Adrenal gland (tissue), 5 donors: ENCODE results near the gene FLRT1.

ENCODE experiments used
- POLR2A ChIP-seq, 2 donors: fragments of 450-650 bp; IDR thresholded peaks; one replicate each; pipeline ENCODE4 v1.6.1; 2017; ENCODE audit warnings: antibody characterized with exemption in 2 of 2, mild to moderate bottlenecking in 2 of 2, moderate library complexity in 1 of 2
- TF ChIP-seq, protein P1 (sequence below), 6 experiments: fragments of 450-650 bp in 4 of 6; fragments of 200-600 bp in 2 of 6; sonication (generic) in 1 of 6; IDR thresholded peaks; 1 replicate in 5 of 6; 2 replicates in 1 of 6; pipeline versions ENCODE4 v1.5.1 to v1.8.0; 2016 to 2021; ENCODE audit warnings: antibody characterized with exemption in 6 of 6, mild to moderate bottlenecking in 2 of 6, moderate library complexity in 1 of 6
- donor health status: DM: no; HTN: no; CAD: no.

GRCh38 chr11:64073542-64073941, 37.8 kb downstream of the FLRT1 start:
- TF ChIP-seq, protein P1, sequence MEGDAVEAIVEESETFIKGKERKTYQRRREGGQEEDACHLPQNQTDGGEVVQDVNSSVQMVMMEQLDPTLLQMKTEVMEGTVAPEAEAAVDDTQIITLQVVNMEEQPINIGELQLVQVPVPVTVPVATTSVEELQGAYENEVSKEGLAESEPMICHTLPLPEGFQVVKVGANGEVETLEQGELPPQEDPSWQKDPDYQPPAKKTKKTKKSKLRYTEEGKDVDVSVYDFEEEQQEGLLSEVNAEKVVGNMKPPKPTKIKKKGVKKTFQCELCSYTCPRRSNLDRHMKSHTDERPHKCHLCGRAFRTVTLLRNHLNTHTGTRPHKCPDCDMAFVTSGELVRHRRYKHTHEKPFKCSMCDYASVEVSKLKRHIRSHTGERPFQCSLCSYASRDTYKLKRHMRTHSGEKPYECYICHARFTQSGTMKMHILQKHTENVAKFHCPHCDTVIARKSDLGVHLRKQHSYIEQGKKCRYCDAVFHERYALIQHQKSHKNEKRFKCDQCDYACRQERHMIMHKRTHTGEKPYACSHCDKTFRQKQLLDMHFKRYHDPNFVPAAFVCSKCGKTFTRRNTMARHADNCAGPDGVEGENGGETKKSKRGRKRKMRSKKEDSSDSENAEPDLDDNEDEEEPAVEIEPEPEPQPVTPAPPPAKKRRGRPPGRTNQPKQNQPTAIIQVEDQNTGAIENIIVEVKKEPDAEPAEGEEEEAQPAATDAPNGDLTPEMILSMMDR (IDR thresholded peaks at IDR 0.05): no peak
- TF ChIP-seq POLR2A (IDR thresholded peaks at IDR 0.05): no peak
